Head of caudate nucleus (tissue), 42 donors: ENCODE data around the gene TXNDC11.

Experiments used
- DNase-seq, 42 donors: peaks; one replicate each; pipeline versions ENCODE4 v3.0.0 to v3.0.0-alpha.2; 2020 to 2021; ENCODE audit warnings: mixed read lengths in 7 of 42
- intact Hi-C: fragments of 100-400 bp; cut with DNase I; formaldehyde crosslinking; loops from one replicate; pipeline ENCODE4 v1.15.0; 2022

Gene TXNDC11

GRCh38 chr16:11705311-11706025 lies 37.2 kb downstream of the TXNDC11 start:
- DNase-seq = no peak
- intact Hi-C loops = no loop called here

DNA sequence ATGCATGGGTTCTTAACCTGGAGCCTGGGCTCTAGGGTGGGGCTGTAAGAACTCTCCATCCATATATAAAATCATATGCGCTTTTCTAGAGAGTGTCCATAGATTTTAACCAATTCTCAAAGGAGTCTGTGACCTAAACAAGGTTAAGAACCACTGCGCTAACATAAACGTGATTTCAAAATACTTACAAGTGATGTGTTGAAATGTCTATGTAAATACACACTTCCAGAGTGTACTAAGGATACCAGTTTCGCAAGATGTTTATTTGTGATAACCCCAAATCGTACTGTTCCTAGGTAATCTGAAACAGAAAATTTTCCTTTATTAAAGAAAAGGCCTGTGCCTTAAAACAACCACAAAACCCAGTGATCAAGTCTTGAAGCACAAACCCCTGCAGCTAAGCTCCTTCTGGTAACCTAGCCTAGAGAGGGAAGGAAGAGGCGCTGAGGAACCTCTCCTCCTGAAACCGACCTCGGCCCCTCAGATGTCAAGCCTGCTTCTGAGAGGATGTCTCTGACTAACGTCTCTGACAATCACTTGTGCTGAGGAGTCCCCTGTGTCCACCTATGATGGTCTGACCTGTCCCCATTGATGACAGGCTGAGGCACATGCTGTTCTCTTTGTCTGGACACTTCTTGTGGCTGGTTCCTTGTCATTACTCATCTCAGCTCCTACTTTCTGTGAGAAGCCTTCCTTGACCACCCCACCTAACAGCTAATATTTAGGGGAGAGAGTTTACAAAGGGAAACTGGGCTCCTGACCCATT lies 42.2 kb downstream of the TXNDC11 start:
- DNase-seq = no peak
- intact Hi-C loops = no loop called here

GRCh38 chr16:11699234-11699894 lies 43.3 kb downstream of the TXNDC11 start:
- DNase-seq = peak in 18 of 42 donors; percentile 41 to 86 (median 60)
- intact Hi-C loops = no loop called here

DNA sequence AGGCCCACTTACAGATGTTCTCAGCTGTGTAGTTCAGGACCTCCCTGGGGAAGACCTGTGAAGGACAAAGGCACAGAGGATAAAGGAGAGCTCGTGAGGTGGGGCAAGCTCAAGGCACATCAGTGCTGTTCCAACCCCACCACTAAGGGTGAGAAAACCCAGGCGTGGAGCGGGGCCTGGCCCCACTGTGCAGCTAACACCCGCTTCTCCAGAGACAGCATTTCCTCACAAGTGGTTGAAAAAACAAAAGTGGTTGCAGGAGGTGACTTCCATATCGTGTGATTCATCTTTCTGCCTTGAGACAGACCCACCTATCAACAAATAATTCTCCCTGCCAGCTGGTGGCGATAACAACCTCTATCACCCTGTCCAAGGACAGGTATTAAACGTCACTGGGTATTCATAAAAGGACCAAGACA lies 44.4 kb downstream of the TXNDC11 start:
- DNase-seq = no peak
- intact Hi-C loops = no loop called here

DNA sequence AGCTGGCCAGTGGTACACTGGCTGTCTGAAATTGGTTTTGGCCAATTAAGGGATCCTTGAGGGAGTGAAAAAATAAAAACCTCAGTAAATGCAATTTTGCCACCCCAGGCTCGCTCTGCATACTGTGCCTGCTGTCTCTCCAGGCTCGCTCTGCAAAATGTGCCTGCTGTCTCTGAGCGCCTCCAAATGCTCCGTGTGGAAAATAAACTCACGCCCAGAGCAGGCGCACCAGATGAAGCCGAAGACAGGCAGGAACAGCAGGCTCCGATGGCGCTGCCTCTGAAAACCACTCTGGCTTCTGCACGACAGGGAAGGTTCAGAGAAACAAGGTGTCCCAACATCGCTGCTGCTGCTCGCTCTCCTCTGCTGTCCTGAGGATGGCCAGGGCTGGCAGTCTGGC lies 45.3 kb downstream of the TXNDC11 start:
- DNase-seq = peak in 31 of 42 donors; percentile 22 to 86 (median 63)
- intact Hi-C loops = no loop called here

GRCh38 chr16:11696266-11697012 lies 46.2 kb downstream of the TXNDC11 start:
- intact Hi-C loops = no loop called here
- no peak for DNase-seq

DNA sequence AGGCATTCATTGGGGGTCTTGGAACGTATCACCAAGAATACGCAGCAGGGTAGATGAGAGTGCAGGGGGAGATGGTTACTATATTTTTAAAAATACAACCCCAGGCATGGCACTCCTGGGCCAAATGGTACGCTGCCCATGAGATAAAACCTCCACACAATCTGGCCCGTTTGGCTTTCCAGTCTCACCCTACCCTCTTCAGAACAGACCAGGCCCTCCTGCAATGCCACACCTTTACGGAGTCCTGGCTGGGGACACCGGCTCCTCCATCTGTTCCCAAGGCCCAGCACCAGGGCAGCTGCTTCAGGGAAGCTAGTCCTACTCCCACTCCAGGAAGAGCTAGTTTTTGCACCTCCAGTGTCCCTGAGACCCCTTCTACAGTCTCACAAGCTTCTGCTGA lies 50.0 kb downstream of the TXNDC11 start:
- intact Hi-C loops = no loop called here
- DNase-seq = no peak

- DNase-seq = no peak
- intact Hi-C loops = no loop called here
These were observed 50.5 kb downstream of the TXNDC11 start for GRCh38 chr16:11692171-11692570.

GRCh38 chr16:11691771-11692170 lies 50.9 kb downstream of the TXNDC11 start:
- intact Hi-C loops = no loop called here
- DNase-seq = no peak

DNA sequence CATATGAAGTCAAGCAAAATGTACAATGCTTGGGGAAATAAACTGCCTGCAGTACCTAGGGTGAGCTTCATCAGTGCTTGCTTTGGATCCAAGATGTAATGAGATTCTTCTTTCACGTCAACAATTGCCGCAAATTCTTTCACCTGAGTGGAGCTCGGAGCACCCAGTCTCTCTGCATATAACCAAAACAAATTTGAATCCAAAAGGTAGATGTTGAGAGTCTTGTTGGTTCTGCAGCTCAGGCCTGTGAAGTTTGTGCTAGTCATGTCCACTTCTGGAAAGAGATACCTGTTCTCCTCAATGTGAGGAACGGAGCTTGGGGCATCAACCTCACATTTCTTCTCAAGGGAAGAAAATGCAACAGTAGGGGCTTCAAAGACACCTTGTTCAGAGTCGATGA lies 51.4 kb downstream of the TXNDC11 start:
- DNase-seq = no peak
- intact Hi-C loops = no loop called here

DNA sequence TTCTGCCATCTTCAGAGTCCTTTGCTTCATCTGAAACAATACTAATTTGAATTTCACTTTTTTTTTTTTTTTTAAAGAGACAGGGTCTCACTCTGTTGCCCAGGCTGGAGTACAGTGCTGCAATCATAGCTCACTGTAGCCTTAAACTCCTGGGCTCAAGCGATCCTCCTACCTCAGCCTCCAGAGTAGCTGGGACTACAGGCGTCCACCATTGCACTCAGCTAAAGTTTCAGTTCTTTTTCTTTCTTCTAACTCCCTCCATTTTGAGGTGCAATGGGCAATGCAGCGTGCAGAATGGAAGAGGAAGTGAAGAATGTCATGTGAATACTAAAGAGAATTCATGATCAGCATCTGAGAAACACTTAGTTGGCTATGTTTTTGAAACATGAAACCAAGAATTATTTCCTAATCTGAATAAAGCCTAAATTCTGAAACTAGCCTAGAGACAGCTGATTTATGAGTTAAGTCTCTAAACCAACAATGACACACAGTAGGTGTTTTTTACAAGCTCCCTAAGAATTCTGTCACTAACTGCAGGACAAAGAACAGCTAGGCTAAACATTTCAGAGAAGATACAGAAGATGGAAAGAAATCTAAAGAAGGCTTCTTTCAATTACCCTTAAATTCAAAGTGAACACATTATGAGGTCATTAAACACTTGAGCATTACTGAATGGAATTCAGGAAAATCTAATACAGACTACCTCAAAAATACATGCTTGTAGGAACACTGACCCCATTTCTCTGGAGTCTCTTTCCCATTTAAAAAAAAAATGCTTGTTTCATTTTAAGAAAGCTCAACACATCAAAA lies 53.4 kb downstream of the TXNDC11 start:
- no peak for DNase-seq
- intact Hi-C loops = no loop called here

- intact Hi-C loops = no loop called here
- DNase-seq = no peak
These were observed 54.2 kb downstream of the TXNDC11 start for GRCh38 chr16:11688520-11688886.

- intact Hi-C loops = no loop called here
- no peak for DNase-seq
These were observed 54.8 kb downstream of the TXNDC11 start for GRCh38 chr16:11687601-11688519.

GRCh38 chr16:11686713-11687380 lies 55.8 kb downstream of the TXNDC11 start:
- no peak for DNase-seq
- intact Hi-C loops = no loop called here

GRCh38 chr16:11685844-11686618 lies 56.6 kb downstream of the TXNDC11 start:
- intact Hi-C loops = no loop called here
- DNase-seq = peak in 1 of 42 donors; percentile 26
